ENCODE data around the gene CYSRT1.

DNA sequence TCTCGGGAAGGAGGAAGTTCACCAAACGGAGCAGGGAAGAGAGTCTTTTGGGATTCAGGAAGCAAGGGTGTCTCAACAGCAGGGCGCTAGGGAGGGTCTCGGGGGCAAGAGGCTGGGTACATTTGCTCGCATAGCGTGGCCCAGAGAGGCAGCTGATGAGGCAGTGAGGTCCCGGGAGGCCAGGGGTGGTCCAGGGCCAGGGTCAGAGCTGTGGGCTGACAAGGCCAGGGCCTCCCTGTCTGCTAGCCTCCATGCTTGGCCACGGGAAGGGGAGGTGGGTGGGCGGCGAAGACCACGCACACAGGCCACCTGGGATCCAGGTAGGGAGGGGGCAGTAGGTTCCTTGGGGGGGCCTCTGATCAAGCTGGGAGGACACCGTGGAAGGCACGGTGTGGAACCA lies 13.4 kb upstream of the CYSRT1 start:
- TF ChIP-seq, protein P1, sequence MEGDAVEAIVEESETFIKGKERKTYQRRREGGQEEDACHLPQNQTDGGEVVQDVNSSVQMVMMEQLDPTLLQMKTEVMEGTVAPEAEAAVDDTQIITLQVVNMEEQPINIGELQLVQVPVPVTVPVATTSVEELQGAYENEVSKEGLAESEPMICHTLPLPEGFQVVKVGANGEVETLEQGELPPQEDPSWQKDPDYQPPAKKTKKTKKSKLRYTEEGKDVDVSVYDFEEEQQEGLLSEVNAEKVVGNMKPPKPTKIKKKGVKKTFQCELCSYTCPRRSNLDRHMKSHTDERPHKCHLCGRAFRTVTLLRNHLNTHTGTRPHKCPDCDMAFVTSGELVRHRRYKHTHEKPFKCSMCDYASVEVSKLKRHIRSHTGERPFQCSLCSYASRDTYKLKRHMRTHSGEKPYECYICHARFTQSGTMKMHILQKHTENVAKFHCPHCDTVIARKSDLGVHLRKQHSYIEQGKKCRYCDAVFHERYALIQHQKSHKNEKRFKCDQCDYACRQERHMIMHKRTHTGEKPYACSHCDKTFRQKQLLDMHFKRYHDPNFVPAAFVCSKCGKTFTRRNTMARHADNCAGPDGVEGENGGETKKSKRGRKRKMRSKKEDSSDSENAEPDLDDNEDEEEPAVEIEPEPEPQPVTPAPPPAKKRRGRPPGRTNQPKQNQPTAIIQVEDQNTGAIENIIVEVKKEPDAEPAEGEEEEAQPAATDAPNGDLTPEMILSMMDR (IDR thresholded peaks at IDR 0.05 in 8 of 11, conservative IDR thresholded peaks at IDR 0.05 in 3 of 11) = no peak
- TF ChIP-seq POLR2A (IDR thresholded peaks at IDR 0.05) (no peak), POLR2AphosphoS5 (IDR thresholded peaks at IDR 0.05) (peak in 1 of 3 donors; percentile 14)

All from spleen (tissue), 7 donors.